ENCODE measurements around the gene CDC42BPA.
"Not testable (repeated sequence)": the region's sequence is repeated elsewhere in the genome, so short reads cannot be mapped to it uniquely, and the experiment has no call there.

The CDC42BPA gene

DNA sequence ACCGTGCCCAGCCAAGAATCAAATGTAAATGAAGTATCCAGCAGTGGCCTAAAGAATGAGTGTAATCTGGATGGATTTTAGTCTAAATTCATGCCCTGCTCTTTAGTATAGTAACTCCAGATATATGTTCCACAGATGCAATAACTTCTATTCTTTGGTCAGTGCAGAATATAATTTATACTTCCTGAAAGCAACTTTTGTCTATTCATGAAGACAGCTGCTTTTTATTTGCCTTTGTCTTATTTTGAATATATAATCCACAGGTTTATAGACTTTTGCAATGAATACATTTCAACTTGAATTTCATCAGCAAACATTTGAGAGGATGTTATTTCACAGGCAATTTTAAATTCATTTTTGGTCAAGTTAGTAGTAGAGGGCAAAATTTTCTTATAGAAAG, 54.4 kb downstream of the CDC42BPA start:
- Mint-ChIP-seq H3K4me3 (no peak overlapping the region), H3K27me3 (no peaks in the 10 kb centered on the region), H3K27ac (no peak overlapping the region), H3K36me3 (no peaks in the 10 kb centered on the region), H3K4me1 (no peaks in the 10 kb centered on the region), H3K9me3 (no peaks in the 10 kb centered on the region)
- no peak for ATAC-seq

DNA sequence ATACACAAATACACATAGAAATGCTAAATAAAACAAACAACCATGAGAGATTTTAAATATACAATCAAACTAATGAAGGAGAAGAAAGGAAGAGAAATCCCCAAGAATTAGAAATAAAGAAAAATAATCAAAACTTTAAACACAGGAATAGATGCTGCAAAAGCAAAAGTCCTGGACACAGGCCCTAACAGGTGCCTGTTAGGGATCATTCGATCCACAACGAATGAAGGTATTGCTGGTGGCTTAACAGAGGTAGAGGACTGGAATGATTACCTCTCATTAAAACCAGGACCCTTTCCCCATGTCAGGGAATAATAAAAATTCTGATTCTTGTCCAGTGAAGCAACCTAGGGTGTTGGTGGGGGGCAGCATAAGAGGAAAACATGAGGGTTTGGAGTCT, 56.8 kb downstream of the CDC42BPA start:
- H3K27me3 Mint-ChIP-seq: no peaks in the 10 kb centered on the region
- H3K36me3 Mint-ChIP-seq: no peaks in the 10 kb centered on the region
- no peak overlapping the region for H3K4me3 Mint-ChIP-seq
- no peaks in the 10 kb centered on the region for H3K9me3 Mint-ChIP-seq
- no peaks in the 10 kb centered on the region for H3K4me1 Mint-ChIP-seq
- no peak for ATAC-seq
- H3K27ac Mint-ChIP-seq: no peak overlapping the region

DNA sequence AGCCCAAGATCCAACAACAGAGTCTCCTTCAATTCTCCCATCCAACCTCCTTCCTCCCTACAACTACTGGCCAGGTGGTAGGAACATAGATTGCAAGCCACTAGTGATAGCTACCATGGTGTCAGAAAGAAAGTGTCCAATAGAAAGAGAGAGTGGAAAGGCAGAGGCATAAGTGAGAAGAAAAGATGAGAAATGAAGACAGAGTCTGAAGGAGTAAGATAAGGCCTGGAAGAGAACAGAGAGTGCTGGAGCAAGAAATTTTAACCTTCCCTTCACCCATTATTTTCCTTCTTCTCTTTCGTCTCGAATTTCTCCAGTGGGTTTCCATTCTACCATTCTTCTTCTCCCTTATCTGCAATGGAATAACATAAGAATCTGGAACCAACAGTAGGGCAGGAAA, 57.9 kb downstream of the CDC42BPA start:
- no peaks in the 10 kb centered on the region for H3K4me1 Mint-ChIP-seq
- ATAC-seq: no peak
- no peaks in the 10 kb centered on the region for H3K27me3 Mint-ChIP-seq
- H3K36me3 Mint-ChIP-seq: no peaks in the 10 kb centered on the region
- no peaks in the 10 kb centered on the region for H3K9me3 Mint-ChIP-seq
- no peak overlapping the region for H3K4me3 Mint-ChIP-seq
- no peak overlapping the region for H3K27ac Mint-ChIP-seq

DNA sequence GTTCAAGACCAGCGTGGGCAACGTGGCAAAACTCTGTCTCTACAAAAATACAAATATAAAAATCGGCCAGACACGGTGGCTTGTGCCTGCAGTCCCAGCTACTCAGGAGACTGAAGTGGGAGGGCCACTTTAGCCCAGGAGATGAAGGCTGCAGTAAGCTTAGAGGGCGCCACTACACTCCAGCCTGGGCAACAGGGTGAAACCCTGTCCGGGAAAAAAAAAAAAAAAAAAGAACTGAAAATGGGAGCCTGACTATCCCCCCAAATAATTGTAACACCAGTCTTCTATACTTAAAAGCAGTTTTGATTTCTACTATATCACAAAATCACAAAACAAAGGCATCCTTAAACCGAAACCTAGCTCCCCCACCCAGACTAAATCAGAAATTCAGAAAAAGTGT, 60.3 kb downstream of the CDC42BPA start:
- peaks cover 7% of the 10 kb centered on the region for H3K27me3 Mint-ChIP-seq
- no peaks in the 10 kb centered on the region for H3K9me3 Mint-ChIP-seq
- no peak for ATAC-seq
- no peaks in the 10 kb centered on the region for H3K4me1 Mint-ChIP-seq
- H3K36me3 Mint-ChIP-seq: no peaks in the 10 kb centered on the region
- no peak overlapping the region for H3K27ac Mint-ChIP-seq
- no peak overlapping the region for H3K4me3 Mint-ChIP-seq

DNA sequence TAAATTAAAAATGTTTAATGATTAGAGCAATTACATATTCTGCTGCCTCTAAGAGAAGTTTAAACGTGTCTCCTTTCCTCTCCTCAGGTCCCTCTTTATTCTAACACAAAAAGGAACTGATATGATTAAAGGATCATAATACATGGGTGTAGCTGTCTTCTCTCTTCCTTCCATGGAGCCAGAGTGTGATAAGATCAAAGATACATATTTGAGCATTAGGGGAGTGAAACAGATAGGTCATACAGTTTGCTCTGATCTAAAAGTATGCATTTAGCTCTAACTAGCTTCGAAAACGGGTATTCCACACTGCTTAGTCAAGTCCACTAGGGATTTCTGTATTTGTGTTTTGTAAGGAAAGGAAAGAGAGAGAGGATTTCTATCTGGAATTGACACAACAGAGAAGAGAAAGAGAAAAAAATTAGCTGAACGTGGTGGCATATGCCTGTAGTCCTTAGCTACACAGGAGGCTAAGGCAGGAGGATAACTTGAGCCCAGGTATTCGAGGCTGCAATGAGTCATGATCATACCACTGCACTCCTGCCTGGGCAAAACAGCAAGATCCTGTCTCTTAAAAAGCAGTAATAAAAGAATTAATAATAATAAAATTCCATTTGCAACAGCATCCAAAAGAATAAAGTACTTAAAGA, 63.1 kb downstream of the CDC42BPA start:
- no peaks in the 10 kb centered on the region for H3K9me3 Mint-ChIP-seq
- peaks cover 28% of the 10 kb centered on the region for H3K27me3 Mint-ChIP-seq
- H3K36me3 Mint-ChIP-seq: no peaks in the 10 kb centered on the region
- no peak overlapping the region for H3K27ac Mint-ChIP-seq
- H3K4me1 Mint-ChIP-seq: no peaks in the 10 kb centered on the region
- H3K4me3 Mint-ChIP-seq: no peak overlapping the region
- no peak for ATAC-seq

DNA sequence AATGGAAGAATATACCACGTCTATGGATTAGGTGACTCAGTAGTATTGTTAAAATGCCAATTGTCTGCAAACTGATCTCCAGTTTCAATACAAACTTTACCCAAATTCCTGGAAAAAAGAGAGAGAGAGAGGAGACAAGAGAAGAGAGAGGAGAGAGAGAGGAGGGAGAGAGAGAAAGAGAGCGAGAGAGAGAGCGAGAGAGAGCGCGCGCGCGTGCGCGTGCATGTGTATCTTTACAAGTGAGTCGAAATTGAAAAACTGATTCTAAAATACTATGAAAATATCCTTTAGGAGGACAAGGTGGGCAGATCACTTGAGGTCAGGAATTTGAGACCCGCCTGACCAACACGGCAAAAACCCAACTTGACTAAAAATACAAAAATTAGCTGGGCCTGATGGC, 65.2 kb downstream of the CDC42BPA start:
- ATAC-seq: no peak
- Mint-ChIP-seq H3K27me3 (peaks cover 38% of the 10 kb centered on the region), H3K36me3 (no peaks in the 10 kb centered on the region), H3K4me1 (no peaks in the 10 kb centered on the region), H3K27ac (no peak overlapping the region), H3K4me3 (no peak overlapping the region), H3K9me3 (no peaks in the 10 kb centered on the region)

DNA sequence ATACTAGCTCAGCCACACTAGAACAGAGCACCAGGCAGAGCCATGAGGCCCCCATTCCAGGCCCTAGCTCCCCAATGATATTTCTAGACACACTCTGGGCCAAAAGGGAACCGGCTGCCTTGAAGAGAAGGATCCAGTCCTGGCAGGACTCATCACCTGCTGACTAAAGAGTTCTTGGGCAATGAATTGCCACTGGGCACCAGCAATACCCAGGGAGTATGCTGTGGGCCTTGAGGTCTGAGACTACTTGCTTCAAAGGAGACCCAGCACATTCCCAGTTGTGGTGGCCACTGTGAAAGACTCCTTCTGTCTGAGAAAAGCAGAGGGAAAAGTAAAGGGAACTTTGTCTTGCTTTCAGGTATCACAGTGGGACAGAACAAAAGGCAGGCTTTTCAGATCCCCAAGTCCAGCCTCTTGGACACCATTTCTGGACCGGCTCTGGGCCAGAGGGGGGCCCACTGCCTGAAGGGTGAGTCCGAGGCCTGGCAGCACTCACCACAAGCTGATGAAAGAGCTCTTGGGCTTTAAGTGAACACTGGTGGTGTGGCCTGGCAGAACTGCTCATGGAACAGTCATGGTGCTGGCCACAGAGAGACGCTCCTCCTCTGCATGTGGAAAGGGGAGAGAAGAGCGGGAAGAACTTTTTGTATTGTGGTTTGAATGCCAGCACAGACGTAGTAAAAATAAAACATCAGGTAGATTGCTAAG, 72.5 kb downstream of the CDC42BPA start:
- H3K4me1 Mint-ChIP-seq: no peaks in the 10 kb centered on the region

DNA sequence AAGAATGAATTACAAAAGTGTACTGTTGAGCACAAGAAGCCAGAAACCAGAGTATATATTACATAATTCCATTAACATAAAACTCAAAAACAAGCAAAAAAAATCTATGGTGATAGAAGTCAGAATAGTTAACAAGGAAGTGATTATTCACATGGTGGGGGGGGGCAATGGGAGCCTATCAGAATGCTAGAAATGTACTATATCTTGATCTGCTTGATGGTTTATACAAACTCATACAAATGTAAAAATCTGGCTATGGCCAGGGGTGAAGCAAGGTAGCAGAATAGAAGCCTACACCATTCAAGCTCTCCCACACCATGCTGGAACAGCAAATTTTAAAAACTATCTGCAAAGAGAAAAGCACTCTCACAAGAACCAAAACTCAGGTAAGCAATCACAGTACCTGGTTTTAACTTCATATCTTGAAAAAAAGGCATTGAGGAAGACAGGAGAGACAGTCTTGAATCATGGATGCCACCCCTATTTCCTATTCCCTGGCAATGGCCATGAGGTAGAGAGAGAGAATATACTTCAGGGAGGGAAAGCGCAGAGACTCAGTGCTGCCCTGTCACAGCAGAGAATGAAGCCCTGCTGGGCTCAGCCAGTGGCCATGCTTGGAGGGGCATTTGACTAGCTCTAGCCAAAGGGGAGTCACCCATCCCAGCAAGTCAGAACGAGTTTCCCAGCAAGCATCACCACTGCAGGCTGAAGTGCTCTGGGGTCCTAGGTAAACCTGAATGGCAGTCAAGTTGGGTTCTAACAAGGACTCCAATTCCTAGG, 73.8 kb downstream of the CDC42BPA start:
- Mint-ChIP-seq H3K27me3 (peaks cover 7% of the 10 kb centered on the region), H3K4me3 (no peak overlapping the region), H3K27ac (no peak overlapping the region), H3K4me1 (no peaks in the 10 kb centered on the region), H3K9me3 (peaks cover 2% of the 10 kb centered on the region), H3K36me3 (no peaks in the 10 kb centered on the region)
- no peak for ATAC-seq

More for the DNA sequence above, 72.5 kb downstream of the CDC42BPA start:
- no peak overlapping the region for H3K4me3 Mint-ChIP-seq
- no peak for ATAC-seq
- H3K27me3 Mint-ChIP-seq: peaks cover 12% of the 10 kb centered on the region
- no peak overlapping the region for H3K27ac Mint-ChIP-seq
- peaks cover 2% of the 10 kb centered on the region for H3K9me3 Mint-ChIP-seq
- H3K36me3 Mint-ChIP-seq: no peaks in the 10 kb centered on the region

DNA sequence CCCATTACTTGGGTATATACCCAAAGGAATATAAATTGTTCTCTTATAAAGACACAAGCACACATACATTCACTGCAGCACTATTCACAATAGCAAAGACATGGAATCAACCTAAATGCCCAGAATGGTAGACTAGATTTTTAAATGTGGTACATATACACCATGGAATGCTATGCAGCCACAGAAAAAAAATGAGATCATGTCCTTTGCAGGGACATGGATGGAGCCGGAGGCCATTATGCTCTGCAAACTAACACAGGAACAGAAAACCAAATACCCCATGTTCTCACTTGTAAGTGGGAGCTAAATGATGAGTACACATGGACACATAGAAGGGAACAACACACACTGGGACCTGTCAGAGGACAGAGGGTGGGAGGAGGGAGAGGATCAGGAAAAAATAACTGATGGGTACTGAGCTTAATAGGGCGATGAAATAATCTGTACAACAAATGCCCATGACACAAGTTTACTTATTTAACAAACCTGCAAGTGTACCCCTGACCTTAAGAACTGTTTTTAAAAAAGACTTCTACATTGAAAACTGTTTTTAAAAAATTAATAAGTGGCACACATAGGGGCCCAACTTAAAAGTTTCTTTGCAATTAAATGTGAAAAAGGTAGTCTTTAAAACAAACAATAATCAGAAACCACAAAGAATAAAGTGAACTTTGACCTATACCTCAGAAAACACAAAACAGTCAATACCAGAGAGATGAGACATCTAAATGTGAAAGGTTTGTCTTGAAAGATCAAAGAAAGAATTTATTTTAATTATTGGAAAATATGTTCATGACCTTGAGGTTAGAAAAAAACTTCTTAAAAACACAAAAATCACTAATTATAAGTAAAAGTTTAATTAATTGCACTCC, 75.2 kb downstream of the CDC42BPA start:
- no peak for ATAC-seq
- Mint-ChIP-seq H3K4me3 (no peak overlapping the region), H3K27ac (no peak overlapping the region), H3K27me3 (peaks cover 13% of the 10 kb centered on the region), H3K4me1 (no peaks in the 10 kb centered on the region), H3K36me3 (no peaks in the 10 kb centered on the region), H3K9me3 (peaks cover 2% of the 10 kb centered on the region)

DNA sequence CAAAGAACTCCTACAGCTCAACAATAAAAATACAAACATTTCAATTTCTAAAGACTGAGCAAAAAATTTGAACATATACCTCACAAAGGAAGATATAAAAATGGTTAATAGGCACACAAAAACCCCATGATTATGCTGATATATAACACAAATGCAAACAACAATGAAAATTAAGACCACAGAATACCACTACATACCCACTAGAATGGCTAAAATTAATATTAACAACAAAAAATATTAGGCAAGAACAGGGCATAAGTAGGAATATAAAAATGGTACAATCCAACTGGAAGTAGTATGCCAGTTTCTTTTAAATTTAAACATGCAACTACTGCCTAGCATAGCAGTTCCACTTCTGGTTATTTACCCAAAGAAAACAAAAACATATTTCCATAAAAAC, 77.3 kb downstream of the CDC42BPA start:
- H3K27me3 Mint-ChIP-seq: peaks cover 25% of the 10 kb centered on the region
- H3K27ac Mint-ChIP-seq: no peak overlapping the region
- no peak for ATAC-seq
- H3K4me1 Mint-ChIP-seq: no peaks in the 10 kb centered on the region
- no peak overlapping the region for H3K4me3 Mint-ChIP-seq
- H3K36me3 Mint-ChIP-seq: no peaks in the 10 kb centered on the region
- H3K9me3 Mint-ChIP-seq: no peaks in the 10 kb centered on the region

DNA sequence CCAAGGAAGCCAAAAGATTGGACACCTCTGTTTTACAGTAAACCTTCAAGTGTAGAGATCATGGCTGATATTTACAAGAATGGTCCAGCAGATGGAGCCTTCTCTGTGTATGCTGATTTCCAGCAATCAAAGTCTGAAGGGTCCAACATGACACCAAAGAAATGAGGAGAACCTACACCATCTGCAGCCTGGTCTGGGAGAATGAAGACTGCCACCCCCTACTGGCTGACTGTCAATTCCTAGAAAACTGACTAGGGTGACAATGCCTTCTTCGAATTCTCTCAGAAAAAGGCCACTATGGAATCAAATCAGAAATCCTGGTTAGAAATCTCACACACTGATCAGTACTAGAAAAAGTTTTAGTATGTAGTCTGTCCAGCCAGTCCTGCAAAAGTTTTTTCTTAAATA, 83.3 kb downstream of the CDC42BPA start:
- Mint-ChIP-seq H3K4me3 (no peak overlapping the region), H3K27ac (no peak overlapping the region), H3K9me3 (no peaks in the 10 kb centered on the region), H3K27me3 (peaks cover 42% of the 10 kb centered on the region), H3K4me1 (no peaks in the 10 kb centered on the region), H3K36me3 (no peaks in the 10 kb centered on the region)
- no peak for ATAC-seq

DNA sequence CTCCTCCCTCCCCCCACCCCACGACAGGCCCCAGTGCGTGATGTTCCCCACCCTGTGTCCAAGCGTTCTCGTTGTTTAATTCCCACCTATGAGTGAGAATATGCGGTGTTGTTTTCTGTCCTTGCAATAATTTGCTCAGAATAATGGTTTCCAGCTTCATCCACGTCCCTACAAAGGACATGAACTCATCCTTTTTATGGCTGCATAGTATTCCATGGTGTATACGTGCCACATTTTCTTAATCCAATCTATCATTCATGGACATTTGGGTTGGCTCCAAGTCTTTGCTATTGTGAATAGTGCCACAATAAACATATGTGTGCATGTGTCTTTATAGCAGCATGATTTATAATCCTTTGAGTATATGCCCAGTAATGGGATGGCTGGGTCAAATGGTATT, 87.2 kb downstream of the CDC42BPA start:
- H3K4me1 Mint-ChIP-seq, H3K4me3 Mint-ChIP-seq, H3K27ac Mint-ChIP-seq, H3K9me3 Mint-ChIP-seq, H3K36me3 Mint-ChIP-seq, ATAC-seq: not testable (repeated sequence)
- peaks cover 19% of the 10 kb centered on the region for H3K27me3 Mint-ChIP-seq

DNA sequence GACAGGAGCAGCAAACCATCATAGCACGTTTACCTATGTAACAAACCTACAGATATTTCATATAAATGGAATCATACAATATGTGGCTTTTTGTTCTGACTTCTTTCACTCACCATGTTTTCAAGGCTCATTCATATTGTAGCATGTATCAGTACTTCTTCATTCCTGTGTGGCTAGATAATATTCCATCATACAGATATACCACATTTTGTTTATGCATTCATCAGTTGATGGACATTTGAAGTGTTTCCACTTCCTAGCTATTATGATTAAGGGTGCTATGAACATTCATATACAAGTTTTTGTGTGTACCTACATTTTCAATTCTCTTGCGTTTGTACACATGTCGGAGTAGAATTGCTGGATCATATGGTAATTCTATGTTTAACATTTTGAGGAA, 90.1 kb downstream of the CDC42BPA start:
- ATAC-seq: no peak
- H3K9me3 Mint-ChIP-seq: no peaks in the 10 kb centered on the region
- H3K27ac Mint-ChIP-seq: no peak overlapping the region
- H3K36me3 Mint-ChIP-seq: no peaks in the 10 kb centered on the region
- H3K27me3 Mint-ChIP-seq: peaks cover 2% of the 10 kb centered on the region
- H3K4me3 Mint-ChIP-seq: no peak overlapping the region
- no peaks in the 10 kb centered on the region for H3K4me1 Mint-ChIP-seq

DNA sequence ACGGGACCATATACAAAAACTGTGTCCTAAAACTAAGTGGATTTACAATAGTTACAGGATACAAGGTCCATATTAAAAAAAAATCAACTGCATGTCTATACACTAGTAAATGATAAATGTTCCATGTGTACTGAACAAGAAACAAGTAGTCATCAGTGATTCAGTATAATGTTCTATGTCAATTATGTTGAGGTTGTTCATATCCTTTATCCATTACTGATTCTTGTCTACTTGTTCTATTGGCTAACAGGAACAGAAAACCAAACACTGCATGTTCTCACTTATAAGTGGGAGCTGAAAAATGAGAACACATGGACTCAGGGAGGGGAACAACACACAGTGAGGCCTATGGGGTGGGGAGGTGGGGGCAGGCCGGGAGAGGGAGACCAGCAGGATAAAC, 90.5 kb downstream of the CDC42BPA start:
- no peaks in the 10 kb centered on the region for H3K36me3 Mint-ChIP-seq
- no peak overlapping the region for H3K27ac Mint-ChIP-seq
- peaks cover 7% of the 10 kb centered on the region for H3K27me3 Mint-ChIP-seq
- no peak for ATAC-seq
- H3K4me3 Mint-ChIP-seq: no peak overlapping the region
- no peaks in the 10 kb centered on the region for H3K9me3 Mint-ChIP-seq
- no peaks in the 10 kb centered on the region for H3K4me1 Mint-ChIP-seq

DNA sequence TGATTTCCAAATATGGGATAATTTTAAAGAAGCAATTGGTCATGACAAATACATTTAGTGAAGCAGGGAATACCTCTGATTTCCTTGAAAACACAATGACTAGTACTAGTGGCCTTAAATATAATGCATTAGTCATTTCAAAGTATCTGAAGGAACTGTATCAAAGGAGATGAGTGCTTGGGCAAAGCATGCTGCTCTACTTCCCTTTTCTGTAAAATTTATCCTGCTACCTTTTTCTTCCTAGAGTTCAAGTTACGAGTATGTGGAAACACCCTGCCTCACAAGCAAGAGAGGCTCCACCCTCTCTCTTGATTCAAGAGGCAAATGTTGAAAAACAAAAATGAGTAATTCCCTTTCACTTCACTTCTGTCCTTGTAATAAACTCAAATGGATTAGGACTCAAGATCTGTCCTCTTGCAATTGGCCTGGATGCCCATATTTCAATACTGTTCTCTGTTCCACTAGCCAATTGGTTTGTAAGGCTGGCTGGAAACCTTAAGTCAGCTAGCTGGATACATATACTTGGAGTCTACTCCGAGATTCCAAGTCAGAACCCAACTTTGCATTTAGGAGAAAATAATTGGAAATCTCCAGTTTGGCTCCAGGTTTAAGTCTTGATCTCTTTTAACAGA, 92.5 kb downstream of the CDC42BPA start:
- Mint-ChIP-seq H3K4me1 (no peaks in the 10 kb centered on the region), H3K36me3 (no peaks in the 10 kb centered on the region), H3K27ac (no peak overlapping the region), H3K9me3 (no peaks in the 10 kb centered on the region), H3K27me3 (peaks cover 20% of the 10 kb centered on the region), H3K4me3 (no peak overlapping the region)
- ATAC-seq: no peak

All from stimulated activated memory B cell treated with anti-CD40 and anti-IgM and Interleukin-4, amounts not matched to agents 10 μg/mL and 1 μg/mL and 100 μg/mL, for 72 hours (primary cell).